H1 (cell line): ENCODE data around the gene METAP1D. TPM values are rescaled to one million over a fixed set of nuclear protein-coding genes. Genes with fewer than 3 reads are reported as not detected.
A peak's percentile ranks its signal among the peaks of the same experiment; 100 is the strongest.

Experiments used
- BACH1 ChIP-seq: IDR thresholded peaks from 2 replicates; pipeline ENCODE4 v1.6.1; 2012; ENCODE audit warnings: low read length, improper control_type of control experiment
- CEBPB ChIP-seq: IDR thresholded peaks from 2 replicates; pipeline ENCODE4 v1.6.1; 2012; ENCODE audit warnings: low read depth, low read length
- CREB1 ChIP-seq: IDR thresholded peaks from 2 replicates; pipeline ENCODE4 v1.6.1; 2012; ENCODE audit warnings: inconsistent platforms
- CTBP2 ChIP-seq: IDR thresholded peaks from 2 replicates; pipeline ENCODE4 v1.7.0; 2011; ENCODE audit warnings: borderline replicate concordance, mild to moderate bottlenecking, moderate library complexity, mixed read lengths, low read length; ENCODE audit not compliant: insufficient read depth, insufficient read length
- E2F6 ChIP-seq: IDR thresholded peaks from 2 replicates; pipeline ENCODE4 v1.6.1; 2012; ENCODE audit warnings: inconsistent platforms
- EP300 ChIP-seq, 2 experiments: IDR thresholded peaks; 1 replicate in 1 of 2; 2 replicates in 1 of 2; pipeline ENCODE4 v1.6.1; 2011 to 2012; ENCODE audit warnings: low read depth in 2 of 2, low read length in 2 of 2, mild to moderate bottlenecking in 2 of 2, borderline replicate concordance in 1 of 2, inconsistent platforms in 1 of 2, moderate library complexity in 1 of 2
- EZH2 ChIP-seq: fragments of 200-600 bp; sonication (generic); IDR thresholded peaks from 2 replicates; pipeline ENCODE4 v1.7.1; 2012; ENCODE audit warnings: low read depth, mild to moderate bottlenecking, moderate library complexity, low read length, inconsistent platforms; ENCODE audit not compliant: severe bottlenecking
- GABPA ChIP-seq: IDR thresholded peaks from 2 replicates; pipeline ENCODE4 v1.6.1; 2011; ENCODE audit warnings: mild to moderate bottlenecking, low read length, moderate library complexity, borderline replicate concordance; ENCODE audit not compliant: insufficient read depth
- KDM1A ChIP-seq: fragments of 200-600, 300-600 bp; sonication (generic); IDR thresholded peaks from 2 replicates; pipeline ENCODE4 v1.7.1; 2016; ENCODE audit warnings: mild to moderate bottlenecking, low read length, borderline replicate concordance
- KDM5A ChIP-seq: fragments of 200-600 bp; IDR thresholded peaks from 2 replicates; pipeline ENCODE4 v1.7.1; 2012; ENCODE audit warnings: mild to moderate bottlenecking, low read length, inconsistent platforms, mixed read lengths
- MAX ChIP-seq: IDR thresholded peaks from 2 replicates; pipeline ENCODE4 v1.6.1; 2012; ENCODE audit warnings: inconsistent platforms
- NANOG ChIP-seq: IDR thresholded peaks from 2 replicates; pipeline ENCODE4 v1.6.1; 2011; ENCODE audit warnings: low read length, low read depth, mild to moderate bottlenecking, inconsistent platforms; ENCODE audit not compliant: insufficient read depth, poor library complexity, severe bottlenecking
- POLR2A ChIP-seq, 2 experiments: IDR thresholded peaks; 1 replicate in 1 of 2; 2 replicates in 1 of 2; pipeline ENCODE4 v1.6.1; 2011; ENCODE audit warnings: low read depth in 2 of 2, low read length in 2 of 2, mild to moderate bottlenecking in 2 of 2; ENCODE audit errors: control extremely low read depth in 1 of 2
- POLR2AphosphoS5 ChIP-seq: IDR thresholded peaks from 2 replicates; pipeline ENCODE4 v1.6.1; 2011; ENCODE audit warnings: low read depth, low read length
- RFX5 ChIP-seq: IDR thresholded peaks from 2 replicates; pipeline ENCODE4 v1.6.1; 2011; ENCODE audit warnings: low read depth, low read length, improper control_type of control experiment, borderline replicate concordance
- RXRA ChIP-seq: IDR thresholded peaks from 2 replicates; pipeline ENCODE4 v1.6.1; 2011; ENCODE audit warnings: low read depth, mild to moderate bottlenecking, low read length, moderate library complexity; ENCODE audit not compliant: insufficient read depth
- SAP30 ChIP-seq: fragments of 300-600 bp; sonication (generic); IDR thresholded peaks from 2 replicates; pipeline ENCODE4 v1.7.1; 2012; ENCODE audit warnings: low read length, moderate library complexity, mild to moderate bottlenecking, inconsistent platforms; ENCODE audit not compliant: insufficient read depth, insufficient replicate concordance
- SP1 ChIP-seq: IDR thresholded peaks from 2 replicates; pipeline ENCODE4 v1.6.1; 2011; ENCODE audit warnings: low read depth, low read length
- SP4 ChIP-seq: IDR thresholded peaks from 2 replicates; pipeline ENCODE4 v1.6.1; 2012; ENCODE audit warnings: low read length, inconsistent platforms
- TAF7 ChIP-seq: optimal IDR thresholded peaks from 2 replicates; pipeline ENCODE3; 2011; ENCODE audit warnings: low read depth, mild to moderate bottlenecking, inconsistent platforms, low read length, moderate library complexity, borderline replicate concordance
- TBP ChIP-seq: IDR thresholded peaks from 2 replicates; pipeline ENCODE4 v1.6.1; 2011; ENCODE audit warnings: low read depth, low read length, improper control_type of control experiment
- TCF12 ChIP-seq: IDR thresholded peaks from 2 replicates; pipeline ENCODE4 v1.6.1; 2011; ENCODE audit warnings: low read depth, mild to moderate bottlenecking, low read length
- polyA plus RNA-seq, 7 experiments: library from polyadenylated mRNA; depleted of rRNA in 3 of 7; stranded (reverse) in 5 of 7; unstranded in 2 of 7; fragments of >200 nt in 5 of 7; fragments of 200-250 nt in 2 of 7; gene quantifications; 1 replicate in 5 of 7; 2 replicates in 1 of 7; 4 replicates in 1 of 7; pipeline versions ENCODE4 v1.2.1 to v1.2.3, GENCODE V29; 2011 to 2013; ENCODE audit warnings: missing spikeins in 2 of 7, mixed read lengths in 2 of 7
- total RNA-seq: library from RNA; stranded (reverse); fragmentation: NEBNext Ultra II Directional; extraction: Animal tissue kit (Norgen Biotek cat#: 25700); gene quantifications from 2 replicates; pipeline ENCODE4 v1.2.1, GENCODE V29; 2021

METAP1D gene
- total and polyA plus RNA-seq, 2 of the 8 experiments (the other 6 are each of a cell fraction or from before 2014, with no cell fraction given), result 3.9 to 6.2 TPM

GRCh38 chr2:172103471-172104272 is 103.9 kb downstream of the METAP1D start (continued):
- TF ChIP-seq SP4 (no peak), KDM1A (no peak), RFX5 (no peak), EZH2 (no peak), TAF7 (no peak), TCF12 (no peak), POLR2A (IDR thresholded peaks at IDR 0.05; ENCODE audit: control extremely low read depth in 1 of 2, low read depth in 2 of 2, low read length in 2 of 2) (no peak), SP1 (peak; percentile 48), NANOG (no peak), CREB1 (0 out of 2 replicates have a peak, but pooled peaks have one; percentile 20), SAP30 (no peak), POLR2AphosphoS5 (no peak), MAX (peak; percentile 52; the same call in 1 of the 2 replicates), TBP (no peak), E2F6 (no peak), CEBPB (no peak), GABPA (no peak), KDM5A (no peak), RXRA (no peak), CTBP2 (no peak), EP300 (IDR thresholded peaks at IDR 0.05; ENCODE audit: borderline replicate concordance in 1 of 2, low read depth in 2 of 2, low read length in 2 of 2) (0 out of 3 replicates have a peak, but pooled peaks of 1 of the 2 experiments have one; percentile 27), BACH1 (no peak)
